GM23338 (cell line): ENCODE results near the gene MLLT3. TPM values are rescaled to one million over a fixed set of nuclear protein-coding genes. Genes with fewer than 3 reads are reported as not detected.

Source experiments
- ATAC-seq: fragments of 200-7000 bp; cut with Tn5 transposase; 3 replicates; pipeline ENCODE4 v1.9.1; 2020
- DNase-seq: peaks from one replicate; pipeline ENCODE4 v3.0.0-alpha.2; 2015; ENCODE audit warnings: low spot score
- H2AFZ ChIP-seq: fragments of 200-600 bp; sonication (generic); 2 replicates; pipeline ENCODE4 v1.8.0; 2016; ENCODE audit warnings: antibody characterized with exemption, mild to moderate bottlenecking, moderate library complexity
- H3F3A ChIP-seq: fragments of 200-600 bp; sonication (generic); replicated peaks from 2 replicates; pipeline ENCODE4 v1.8.0; 2017; ENCODE audit warnings: antibody characterized with exemption, mixed run types, low read depth
- H3K27ac ChIP-seq: fragments of 200-600 bp; sonication (generic); 2 replicates; pipeline ENCODE4 v1.6.1; 2016; ENCODE audit warnings: low read depth
- H3K27me3 ChIP-seq: fragments of 200-600 bp; sonication (generic); 2 replicates; pipeline ENCODE4 v1.8.0; 2016; ENCODE audit warnings: mild to moderate bottlenecking, mixed run types, moderate library complexity; ENCODE audit not compliant: insufficient read depth
- H3K36me3 ChIP-seq: fragments of 200-600 bp; sonication (generic); 2 replicates; pipeline ENCODE4 v1.8.0; 2016; ENCODE audit warnings: mild to moderate bottlenecking; ENCODE audit not compliant: insufficient read depth
- H3K4me1 ChIP-seq: fragments of 200-600 bp; sonication (generic); 2 replicates; pipeline ENCODE4 v1.8.0; 2016; ENCODE audit warnings: mild to moderate bottlenecking, moderate library complexity; ENCODE audit not compliant: insufficient read depth
- H3K4me2 ChIP-seq: fragments of 200-600 bp; sonication (generic); 2 replicates; pipeline ENCODE4 v1.7.1; 2017; ENCODE audit warnings: mixed run types
- H3K4me3 ChIP-seq: fragments of 200-600 bp; sonication (generic); 2 replicates; pipeline ENCODE4 v1.6.1; 2016; ENCODE audit warnings: mixed run types
- H3K79me2 ChIP-seq: fragments of 200-600 bp; sonication (generic); replicated peaks from 2 replicates; pipeline ENCODE4 v1.8.0; 2017; ENCODE audit warnings: mild to moderate bottlenecking; ENCODE audit not compliant: insufficient read depth
- H3K9me2 ChIP-seq: fragments of 200-600 bp; sonication (generic); 2 replicates; pipeline ENCODE4 v1.8.0; 2017; ENCODE audit not compliant: insufficient read depth
- H4K20me1 ChIP-seq: fragments of 200-600 bp; sonication (generic); replicated peaks from 2 replicates; pipeline ENCODE4 v1.8.0; 2017; ENCODE audit warnings: mild to moderate bottlenecking; ENCODE audit not compliant: insufficient read depth
- H3K27ac Mint-ChIP-seq: 2 replicates; pipeline ENCODE4 v1.8.0; 2020; ENCODE audit warnings: inconsistent platforms, mild to moderate bottlenecking, moderate library complexity, mixed read lengths
- H3K27me3 Mint-ChIP-seq: 3 replicates; pipeline ENCODE4 v1.8.0; 2022; ENCODE audit warnings: low read depth, mild to moderate bottlenecking, moderate library complexity, mixed read lengths, inconsistent platforms; ENCODE audit not compliant: insufficient read depth, poor library complexity
- H3K36me3 Mint-ChIP-seq: 3 replicates; pipeline ENCODE4 v1.8.0; 2021; ENCODE audit warnings: low read depth, mild to moderate bottlenecking, inconsistent platforms, moderate library complexity, mixed read lengths
- H3K4me1 Mint-ChIP-seq: 3 replicates; pipeline ENCODE4 v1.8.0; 2020; ENCODE audit warnings: mild to moderate bottlenecking, inconsistent platforms, mixed read lengths
- H3K4me3 Mint-ChIP-seq: 3 replicates; pipeline ENCODE4 v1.8.0; 2021; ENCODE audit warnings: moderate library complexity, mild to moderate bottlenecking, inconsistent platforms, mixed read lengths
- H3K9me3 Mint-ChIP-seq: 3 replicates; pipeline ENCODE4 v1.8.0; 2020; ENCODE audit warnings: moderate library complexity, mild to moderate bottlenecking, inconsistent platforms, mixed read lengths
- CREB1 ChIP-seq: fragments of 250-450 bp; sonication (Bioruptor Pico); IDR thresholded peaks from 2 replicates; pipeline ENCODE4 v1.5.0; 2020; ENCODE audit warnings: low read depth, mild to moderate bottlenecking, moderate library complexity
- ETS1 ChIP-seq: IDR thresholded peaks from 2 replicates; pipeline ENCODE4 v1.6.1; 2016; ENCODE audit warnings: antibody characterized with exemption
- JUNB ChIP-seq: IDR thresholded peaks from one replicate; pipeline ENCODE4 v1.6.1; 2016; ENCODE audit warnings: antibody characterized with exemption; ENCODE audit not compliant: unreplicated experiment
- POLR2AphosphoS5 ChIP-seq: IDR thresholded peaks from 2 replicates; pipeline ENCODE4 v1.6.1; 2016; ENCODE audit warnings: antibody characterized with exemption, low read depth
- STAT1 ChIP-seq: IDR thresholded peaks from one replicate; pipeline ENCODE4 v1.6.1; 2016; ENCODE audit warnings: antibody characterized with exemption; ENCODE audit not compliant: unreplicated experiment
- ZNF462 ChIP-seq: fragments of 250-450 bp; sonication (Bioruptor Pico); IDR thresholded peaks from 2 replicates; pipeline ENCODE4 v1.5.0; 2020; ENCODE audit warnings: mild to moderate bottlenecking, moderate library complexity
- long read RNA-seq: library from polyadenylated mRNA; unstranded; transcript quantifications from one replicate; pipeline ENCODE4 v2.0.0, GENCODE V29; 2020; ENCODE audit not compliant: unreplicated experiment
- polyA plus RNA-seq: library from polyadenylated mRNA; unstranded; fragments of >200 nt; fragmentation: Nextera tagmentation; extraction: Ambion mirVana; gene quantifications from 2 replicates; pipeline ENCODE4 v1.2.1, GENCODE V29; 2016
- total RNA-seq: library from RNA; depleted of rRNA; stranded (reverse); fragments of >200 nt; shearing (Covaris generic); gene quantifications from 2 replicates; pipeline ENCODE4 v1.2.3, GENCODE V29; 2014; rRNA removed
- TF ChIP-seq, protein P1 (sequence below), 2 experiments: fragments of 200-600 bp in 1 of 2; sonication (generic) in 1 of 2; conservative IDR thresholded peaks; 2 replicates each; pipeline versions ENCODE4 v1.5.1 to v1.6.1; 2016 to 2017; ENCODE audit warnings: antibody characterized with exemption in 2 of 2, low read depth in 2 of 2, mild to moderate bottlenecking in 2 of 2, moderate library complexity in 1 of 2

MLLT3 gene
- total RNA-seq (9.5 and 14.8 TPM in 2 replicates), polyA plus RNA-seq (6.1 and 7.5 TPM in 2 replicates)
- long read RNA-seq, full-length matches to known transcripts: 1 of 2 reads
- long read RNA-seq, partial matches to known transcripts: 1 of 2 reads
- long read RNA-seq, other reads (novel, unspliced or antisense): 0 of 2 reads

DNA sequence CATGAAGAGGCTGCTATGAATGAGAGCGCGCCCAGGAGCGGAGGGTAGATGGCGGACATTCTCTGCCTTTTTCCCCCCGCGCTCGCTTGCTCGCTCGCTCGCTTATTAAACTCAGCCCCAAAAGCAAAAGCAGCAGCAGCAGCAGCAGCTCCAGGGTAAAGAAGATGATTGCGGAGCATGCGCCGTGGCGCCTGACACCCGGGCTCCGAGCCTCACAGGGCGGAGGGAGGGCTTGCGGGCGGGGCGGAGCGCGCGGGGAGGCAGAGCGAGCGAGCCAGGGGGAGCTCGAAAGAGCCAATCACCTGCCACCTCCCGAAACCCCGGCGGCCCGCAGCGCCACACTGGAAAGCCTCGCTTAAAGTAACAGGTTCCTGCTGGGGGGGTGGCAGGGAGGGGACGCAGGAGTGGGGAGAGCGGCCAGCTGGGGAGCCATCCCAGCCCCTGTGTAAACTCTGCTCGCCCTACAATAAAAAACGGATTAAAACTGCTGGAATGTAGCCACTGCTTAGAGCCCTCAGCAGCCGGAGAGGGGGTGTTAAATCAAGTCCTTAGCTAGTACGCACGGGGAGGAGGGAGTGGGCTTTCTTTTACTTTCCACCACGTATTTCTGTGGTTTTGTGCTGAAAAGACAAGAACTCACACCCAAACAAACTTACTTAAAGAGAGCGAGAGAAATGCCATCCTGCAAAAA lies at the start of gene MLLT3:
Gene MLLT3, minus strand, starts transcription at position 170 of the 691 bp plus-strand sequence.
- Histone ChIP-seq H3K79me2 (no peaks in the 10 kb centered on the region; the same call in 1 of the 2 replicates), H2AFZ (peak within 1 kb of the TSS; percentile 94), H3K4me1 (peaks cover 15% of the 10 kb centered on the region), H3K4me3 (peak within 1 kb of the TSS; percentile 86), H3K27me3 (peaks cover 63% of the 10 kb centered on the region), H3K27ac (peak within 1 kb of the TSS; percentile 70; the same call in 1 of the 2 replicates), H3F3A (no peaks in the 10 kb centered on the region; the same call in 1 of the 2 replicates), H4K20me1 (no peaks in the 10 kb centered on the region), H3K9me2 (no peaks in the 10 kb centered on the region), H3K36me3 (no peaks in the 10 kb centered on the region), H3K4me2 (peak within 1 kb of the TSS; percentile 95)
- Mint-ChIP-seq H3K4me3 (peak within 1 kb of the TSS; percentile 87), H3K27me3 (peaks cover 57% of the 10 kb centered on the region), H3K4me1 (peaks cover 24% of the 10 kb centered on the region; the same call in 2 of the 3 replicates), H3K9me3 (no peaks in the 10 kb centered on the region; the same call in 2 of the 3 replicates), H3K36me3 (no peaks in the 10 kb centered on the region; the same call in 2 of the 3 replicates), H3K27ac (no peak within 1 kb of the TSS)
- TF ChIP-seq JUNB: no peak
- TF ChIP-seq POLR2AphosphoS5: peak; percentile 60
- ATAC-seq (peak; percentile 78), DNase-seq (peak; percentile 95)

DNA sequence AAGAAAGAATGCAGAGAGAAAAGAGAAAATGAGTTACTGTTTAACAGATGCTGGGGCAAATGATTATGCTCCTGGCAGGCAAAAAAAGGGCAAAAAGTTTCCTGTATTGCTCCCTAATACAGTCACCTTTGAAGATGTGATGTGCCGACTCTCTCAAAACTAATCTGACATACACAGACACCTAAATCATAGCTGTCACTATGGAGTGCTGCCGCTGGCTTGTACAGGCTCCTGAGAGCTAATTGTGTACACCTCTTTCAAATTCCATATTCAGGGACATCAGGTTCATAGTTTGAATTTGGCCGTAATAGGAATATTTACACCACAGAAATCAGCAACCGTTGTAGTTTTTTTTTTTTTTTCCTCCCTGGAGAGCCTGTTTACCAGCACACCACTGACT lies 49.3 kb upstream of the MLLT3 start:
- Histone ChIP-seq H3K4me2 (no peak overlapping the region), H3K79me2 (peaks cover 44% of the 10 kb centered on the region), H3K9me2 (no peaks in the 10 kb centered on the region), H3K36me3 (no peaks in the 10 kb centered on the region), H3K4me1 (peaks cover 8% of the 10 kb centered on the region), H3K27me3 (no peaks in the 10 kb centered on the region), H3F3A (no peaks in the 10 kb centered on the region), H4K20me1 (peaks cover 3% of the 10 kb centered on the region; the same call in 1 of the 2 replicates), H3K4me3 (no peak overlapping the region), H2AFZ (no peak overlapping the region), H3K27ac (no peak overlapping the region)
- no peak for DNase-seq
- ATAC-seq: no peak
- Mint-ChIP-seq H3K27me3 (peaks cover 2% of the 10 kb centered on the region), H3K36me3 (no peaks in the 10 kb centered on the region), H3K27ac (no peak overlapping the region), H3K9me3 (no peaks in the 10 kb centered on the region), H3K4me3 (no peak overlapping the region), H3K4me1 (peaks cover 21% of the 10 kb centered on the region)
- TF ChIP-seq STAT1 (no peak), ZNF462 (no peak), ETS1 (no peak), POLR2AphosphoS5 (no peak), CREB1 (CRISPR knock-in tag) (no peak)
- TF ChIP-seq, protein P1, sequence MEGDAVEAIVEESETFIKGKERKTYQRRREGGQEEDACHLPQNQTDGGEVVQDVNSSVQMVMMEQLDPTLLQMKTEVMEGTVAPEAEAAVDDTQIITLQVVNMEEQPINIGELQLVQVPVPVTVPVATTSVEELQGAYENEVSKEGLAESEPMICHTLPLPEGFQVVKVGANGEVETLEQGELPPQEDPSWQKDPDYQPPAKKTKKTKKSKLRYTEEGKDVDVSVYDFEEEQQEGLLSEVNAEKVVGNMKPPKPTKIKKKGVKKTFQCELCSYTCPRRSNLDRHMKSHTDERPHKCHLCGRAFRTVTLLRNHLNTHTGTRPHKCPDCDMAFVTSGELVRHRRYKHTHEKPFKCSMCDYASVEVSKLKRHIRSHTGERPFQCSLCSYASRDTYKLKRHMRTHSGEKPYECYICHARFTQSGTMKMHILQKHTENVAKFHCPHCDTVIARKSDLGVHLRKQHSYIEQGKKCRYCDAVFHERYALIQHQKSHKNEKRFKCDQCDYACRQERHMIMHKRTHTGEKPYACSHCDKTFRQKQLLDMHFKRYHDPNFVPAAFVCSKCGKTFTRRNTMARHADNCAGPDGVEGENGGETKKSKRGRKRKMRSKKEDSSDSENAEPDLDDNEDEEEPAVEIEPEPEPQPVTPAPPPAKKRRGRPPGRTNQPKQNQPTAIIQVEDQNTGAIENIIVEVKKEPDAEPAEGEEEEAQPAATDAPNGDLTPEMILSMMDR (conservative IDR thresholded peaks at IDR 0.05; ENCODE audit: low read depth in 2 of 2): no peak
